ENCODE measurements around the gene LPP. TPM values are rescaled to one million over a fixed set of nuclear protein-coding genes. Genes with fewer than 3 reads are reported as not detected.
A peak's percentile ranks its signal among the peaks of the same experiment; 100 is the strongest.

Gene LPP
- polyA plus RNA-seq, 1 experiment = 76.3 TPM

DNA sequence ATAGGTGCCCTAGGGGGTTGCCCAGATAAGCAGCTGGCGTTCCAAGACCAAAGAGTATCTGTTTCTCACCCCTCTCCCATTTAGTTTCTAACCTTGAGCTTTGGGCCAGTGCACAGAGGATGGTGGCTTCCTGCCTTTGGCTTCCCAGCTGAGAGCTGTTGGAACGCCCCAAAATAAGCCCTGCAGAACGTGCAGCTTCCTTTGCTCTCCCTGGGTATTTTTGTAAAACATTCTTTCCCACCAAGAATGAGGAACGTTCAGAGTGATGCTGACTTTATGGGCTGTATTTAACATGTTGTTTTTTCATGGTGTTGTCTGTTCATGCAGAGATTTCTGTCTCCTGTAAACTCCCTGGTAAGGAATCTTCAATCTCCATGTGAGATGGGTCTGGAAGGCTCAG is 63.8 kb downstream of the LPP start:
- DNase-seq (ENCODE audit: low read depth, low spot score) = no peak
- Histone ChIP-seq H3K27me3 (ENCODE audit: control insufficient read depth, insufficient read depth, low read length) (no peaks in the 10 kb centered on the region), H3K4me3 (ENCODE audit: low read depth, low read length) (no peak overlapping the region), H3K9me3 (ENCODE audit: control insufficient read depth, insufficient read depth, low read length) (no peaks in the 10 kb centered on the region), H3K27ac (ENCODE audit: low read depth, low read length) (no peak overlapping the region)
- TF ChIP-seq, protein P1, sequence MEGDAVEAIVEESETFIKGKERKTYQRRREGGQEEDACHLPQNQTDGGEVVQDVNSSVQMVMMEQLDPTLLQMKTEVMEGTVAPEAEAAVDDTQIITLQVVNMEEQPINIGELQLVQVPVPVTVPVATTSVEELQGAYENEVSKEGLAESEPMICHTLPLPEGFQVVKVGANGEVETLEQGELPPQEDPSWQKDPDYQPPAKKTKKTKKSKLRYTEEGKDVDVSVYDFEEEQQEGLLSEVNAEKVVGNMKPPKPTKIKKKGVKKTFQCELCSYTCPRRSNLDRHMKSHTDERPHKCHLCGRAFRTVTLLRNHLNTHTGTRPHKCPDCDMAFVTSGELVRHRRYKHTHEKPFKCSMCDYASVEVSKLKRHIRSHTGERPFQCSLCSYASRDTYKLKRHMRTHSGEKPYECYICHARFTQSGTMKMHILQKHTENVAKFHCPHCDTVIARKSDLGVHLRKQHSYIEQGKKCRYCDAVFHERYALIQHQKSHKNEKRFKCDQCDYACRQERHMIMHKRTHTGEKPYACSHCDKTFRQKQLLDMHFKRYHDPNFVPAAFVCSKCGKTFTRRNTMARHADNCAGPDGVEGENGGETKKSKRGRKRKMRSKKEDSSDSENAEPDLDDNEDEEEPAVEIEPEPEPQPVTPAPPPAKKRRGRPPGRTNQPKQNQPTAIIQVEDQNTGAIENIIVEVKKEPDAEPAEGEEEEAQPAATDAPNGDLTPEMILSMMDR (IDR thresholded peaks at IDR 0.05; ENCODE audit: low read depth, low read length) = no peak
- ChIA-PET CTCF (interaction anchor here (0.8 to 1.0 kb wide), 2 partner anchors 477 to 739 kb away, joined by 3 read pairs; no protein-coding TSS in a partner anchor), POLR2A (no interaction called here)

DNA sequence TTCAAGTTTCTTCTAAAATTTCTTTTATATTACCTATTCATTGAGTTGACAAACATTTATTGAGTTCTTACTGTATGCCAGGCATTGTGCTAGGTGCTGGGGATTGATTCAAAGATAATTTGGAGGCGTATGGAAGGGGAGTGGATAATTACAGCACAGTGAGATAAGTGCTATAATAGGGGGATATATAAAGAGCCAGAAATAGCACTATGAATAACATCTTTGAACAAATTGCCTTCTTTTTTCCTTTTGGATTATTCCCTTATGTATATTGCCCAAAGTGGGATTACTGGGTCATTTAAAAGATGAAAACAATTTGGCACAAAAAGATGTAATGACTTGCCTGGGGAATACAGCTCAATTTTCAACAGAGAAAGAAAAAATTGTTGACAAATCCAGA is 64.6 kb downstream of the LPP start:
- no peak overlapping the region for H3K4me3 ChIP-seq (ENCODE audit: low read depth, low read length)
- CTCF ChIA-PET = no interaction called here
- no peaks in the 10 kb centered on the region for H3K9me3 ChIP-seq (ENCODE audit: control insufficient read depth, insufficient read depth, low read length)
- H3K27ac ChIP-seq (ENCODE audit: low read depth, low read length) = no peak overlapping the region
- POLR2A ChIA-PET = interaction anchor here (0.6 kb wide), 1 partner anchor 1659 kb away, joined by 4 read pairs; no protein-coding TSS in a partner anchor
- no peaks in the 10 kb centered on the region for H3K27me3 ChIP-seq (ENCODE audit: control insufficient read depth, insufficient read depth, low read length)
- no peak for DNase-seq (ENCODE audit: low read depth, low spot score)
- TF ChIP-seq, protein P1 (IDR thresholded peaks at IDR 0.05; ENCODE audit: low read depth, low read length) = no peak

DNA sequence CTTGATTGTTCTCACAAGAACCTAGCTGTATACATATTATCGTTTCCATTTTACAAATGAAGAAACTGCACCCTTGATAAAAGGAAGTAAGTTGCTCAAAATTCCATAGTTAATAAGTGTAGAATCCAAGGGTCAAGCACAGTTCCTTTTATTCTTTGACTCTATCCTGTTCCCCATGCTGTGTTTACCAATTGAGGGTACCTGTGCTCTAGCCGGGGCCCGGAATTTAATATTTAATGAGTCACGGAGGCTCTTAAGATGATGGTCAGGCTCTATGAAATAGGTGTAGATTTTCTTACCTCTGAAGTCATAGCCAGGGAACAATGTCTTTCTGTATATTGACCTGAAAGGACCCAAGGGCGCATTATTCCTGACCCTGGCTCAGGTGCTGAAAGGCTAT is 65.2 kb downstream of the LPP start:
- Histone ChIP-seq H3K27ac (ENCODE audit: low read depth, low read length) (no peak overlapping the region), H3K4me3 (ENCODE audit: low read depth, low read length) (no peak overlapping the region), H3K27me3 (ENCODE audit: control insufficient read depth, insufficient read depth, low read length) (no peaks in the 10 kb centered on the region), H3K9me3 (ENCODE audit: control insufficient read depth, insufficient read depth, low read length) (no peaks in the 10 kb centered on the region)
- DNase-seq (ENCODE audit: low read depth, low spot score) = no peak
- ChIA-PET POLR2A (interaction anchor here (0.6 kb wide), 1 partner anchor 1659 kb away, joined by 4 read pairs; no protein-coding TSS in a partner anchor), CTCF (no interaction called here)
- TF ChIP-seq, protein P1 (IDR thresholded peaks at IDR 0.05; ENCODE audit: low read depth, low read length) = no peak

DNA sequence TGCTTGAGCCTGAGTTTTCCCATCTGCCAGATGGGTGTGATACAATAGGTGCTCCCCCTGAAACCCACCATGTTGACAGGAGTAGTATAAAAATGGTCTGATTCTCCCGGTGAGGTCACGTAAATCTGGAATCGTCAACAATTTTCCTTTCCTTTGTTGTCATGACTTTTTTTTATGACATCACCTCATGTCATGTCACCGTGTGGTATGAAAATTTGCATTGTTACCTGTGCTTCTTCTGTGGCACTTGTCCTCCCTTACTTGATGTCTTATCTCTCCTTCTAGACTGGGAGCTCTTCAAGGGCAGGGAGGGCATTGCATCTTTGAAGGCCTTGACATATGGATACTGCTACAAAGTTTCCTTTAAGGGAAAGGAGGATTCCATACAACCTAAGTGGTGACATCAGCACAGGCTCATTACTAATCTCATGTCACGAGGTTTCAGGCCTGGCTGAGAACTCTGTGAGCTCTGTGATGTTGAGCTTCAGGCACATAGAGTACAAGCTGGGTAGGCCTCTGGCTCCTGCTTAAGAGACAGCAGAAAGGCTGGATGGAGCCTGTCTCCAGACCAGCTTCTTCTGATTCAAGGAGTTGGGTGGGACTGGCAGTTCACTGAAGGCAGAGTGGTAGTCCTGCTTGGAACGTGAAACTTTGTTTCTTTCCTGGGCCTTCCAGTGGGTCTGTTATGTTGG is 66.3 kb downstream of the LPP start:
- ChIA-PET CTCF (no interaction called here), POLR2A (no interaction called here)
- no peak for DNase-seq (ENCODE audit: low read depth, low spot score)
- H3K4me3 ChIP-seq (ENCODE audit: low read depth, low read length) = no peak overlapping the region
- H3K9me3 ChIP-seq (ENCODE audit: control insufficient read depth, insufficient read depth, low read length) = no peaks in the 10 kb centered on the region
- TF ChIP-seq, protein P1 (IDR thresholded peaks at IDR 0.05; ENCODE audit: low read depth, low read length) = no peak
- peak overlapping the region; percentile 13 for H3K27ac ChIP-seq (ENCODE audit: low read depth, low read length)
- H3K27me3 ChIP-seq (ENCODE audit: control insufficient read depth, insufficient read depth, low read length) = no peaks in the 10 kb centered on the region

DNA sequence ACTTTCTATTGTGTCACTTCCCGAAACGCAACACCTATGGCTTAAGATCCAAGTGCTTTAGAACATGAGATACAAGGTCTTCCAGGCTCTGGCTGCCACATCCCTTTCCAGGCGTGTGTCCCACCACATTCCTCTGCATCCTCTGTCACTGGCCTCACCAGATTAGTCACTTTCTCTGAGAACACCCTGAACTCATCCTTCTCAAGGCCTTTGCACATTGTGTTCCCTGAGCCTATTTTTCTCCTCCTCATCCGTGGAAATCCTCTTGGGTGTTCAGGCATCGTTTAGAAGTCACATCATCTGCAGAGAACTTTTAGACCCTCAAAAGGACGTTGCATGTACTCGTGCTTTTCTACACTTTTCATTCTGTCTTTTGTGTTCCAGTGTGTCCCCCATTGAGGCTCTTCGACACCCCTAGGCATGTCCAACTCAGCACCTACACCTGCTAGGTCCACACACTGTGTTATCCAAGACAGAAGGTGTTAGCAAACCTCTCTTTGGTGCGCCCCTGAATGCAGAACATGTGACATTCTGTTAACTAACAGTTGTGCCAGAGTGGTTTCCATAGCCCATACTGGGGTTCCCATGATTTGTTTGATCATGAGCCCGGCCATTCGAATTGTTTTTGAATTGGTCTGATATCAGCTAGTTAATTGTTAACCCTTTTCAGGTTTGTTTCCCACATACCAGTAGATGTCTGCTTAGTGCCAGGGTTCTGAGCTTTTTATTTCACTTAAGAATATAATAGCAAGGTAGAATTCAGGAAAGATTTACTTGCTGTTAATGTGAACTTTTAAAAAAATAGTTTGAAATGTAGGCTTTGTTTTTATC is 67.2 kb downstream of the LPP start:
- ChIA-PET CTCF (interaction anchor here (0.6 to 2.4 kb wide), 2 partner anchors 479 to 481 kb away, joined by 3 to 11 read pairs; no protein-coding TSS in a partner anchor), POLR2A (interaction anchor here (0.6 kb wide), 1 partner anchor 65 kb away, joined by 3 read pairs; no protein-coding TSS in a partner anchor)
- no peaks in the 10 kb centered on the region for H3K9me3 ChIP-seq (ENCODE audit: control insufficient read depth, insufficient read depth, low read length)
- H3K27ac ChIP-seq (ENCODE audit: low read depth, low read length) = peak overlapping the region; percentile 13
- H3K27me3 ChIP-seq (ENCODE audit: control insufficient read depth, insufficient read depth, low read length) = no peaks in the 10 kb centered on the region
- no peak overlapping the region for H3K4me3 ChIP-seq (ENCODE audit: low read depth, low read length)
- TF ChIP-seq, protein P1 (IDR thresholded peaks at IDR 0.05; ENCODE audit: low read depth, low read length) = no peak
- DNase-seq (ENCODE audit: low read depth, low spot score) = no peak
